ENCODE data around the gene ARHGAP18.
A peak's percentile ranks its signal among the peaks of the same experiment; 100 is the strongest.

Gene ARHGAP18, protein sequence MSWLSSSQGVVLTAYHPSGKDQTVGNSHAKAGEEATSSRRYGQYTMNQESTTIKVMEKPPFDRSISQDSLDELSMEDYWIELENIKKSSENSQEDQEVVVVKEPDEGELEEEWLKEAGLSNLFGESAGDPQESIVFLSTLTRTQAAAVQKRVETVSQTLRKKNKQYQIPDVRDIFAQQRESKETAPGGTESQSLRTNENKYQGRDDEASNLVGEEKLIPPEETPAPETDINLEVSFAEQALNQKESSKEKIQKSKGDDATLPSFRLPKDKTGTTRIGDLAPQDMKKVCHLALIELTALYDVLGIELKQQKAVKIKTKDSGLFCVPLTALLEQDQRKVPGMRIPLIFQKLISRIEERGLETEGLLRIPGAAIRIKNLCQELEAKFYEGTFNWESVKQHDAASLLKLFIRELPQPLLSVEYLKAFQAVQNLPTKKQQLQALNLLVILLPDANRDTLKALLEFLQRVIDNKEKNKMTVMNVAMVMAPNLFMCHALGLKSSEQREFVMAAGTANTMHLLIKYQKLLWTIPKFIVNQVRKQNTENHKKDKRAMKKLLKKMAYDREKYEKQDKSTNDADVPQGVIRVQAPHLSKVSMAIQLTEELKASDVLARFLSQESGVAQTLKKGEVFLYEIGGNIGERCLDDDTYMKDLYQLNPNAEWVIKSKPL

DNA sequence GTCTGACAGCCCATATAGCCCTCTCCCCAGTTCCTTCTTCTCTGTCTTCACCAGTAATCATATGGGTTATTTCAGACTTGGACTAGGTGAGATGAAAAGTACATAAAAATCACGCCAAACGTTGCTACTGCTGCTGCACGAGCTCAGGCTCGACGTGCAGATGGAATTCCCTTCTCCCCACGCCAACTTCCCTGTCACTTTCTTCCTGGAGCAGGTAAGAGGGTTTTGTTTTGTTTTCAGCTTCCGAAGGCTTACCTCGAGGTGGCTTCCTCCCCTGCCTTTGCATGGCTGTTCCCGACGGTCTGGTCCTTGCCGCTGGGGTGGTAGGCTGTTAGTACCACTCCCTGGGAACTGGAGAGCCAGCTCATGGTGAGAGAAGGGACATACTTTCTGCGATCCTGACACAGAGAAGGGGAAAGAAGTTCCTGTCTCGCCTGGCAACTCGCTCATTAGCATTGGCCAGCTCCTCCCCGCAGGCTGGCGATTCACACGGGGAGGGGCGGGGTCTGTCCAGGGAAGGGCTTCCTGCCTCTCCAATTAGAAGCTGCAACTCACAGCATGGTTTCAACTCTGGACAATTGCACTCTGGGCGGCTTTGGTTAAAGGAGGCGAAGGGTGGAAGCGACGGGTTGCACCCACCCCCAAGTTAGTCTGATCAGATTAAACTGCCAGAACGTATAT lies at the start of gene ARHGAP18:
ARHGAP18 (minus strand) TSS at position 409 of the 681 bp plus-strand sequence; CDS start at position 368, 41 bp downstream.
- DNase-seq (ENCODE audit: low spot score) = peak; percentile 72

DNA sequence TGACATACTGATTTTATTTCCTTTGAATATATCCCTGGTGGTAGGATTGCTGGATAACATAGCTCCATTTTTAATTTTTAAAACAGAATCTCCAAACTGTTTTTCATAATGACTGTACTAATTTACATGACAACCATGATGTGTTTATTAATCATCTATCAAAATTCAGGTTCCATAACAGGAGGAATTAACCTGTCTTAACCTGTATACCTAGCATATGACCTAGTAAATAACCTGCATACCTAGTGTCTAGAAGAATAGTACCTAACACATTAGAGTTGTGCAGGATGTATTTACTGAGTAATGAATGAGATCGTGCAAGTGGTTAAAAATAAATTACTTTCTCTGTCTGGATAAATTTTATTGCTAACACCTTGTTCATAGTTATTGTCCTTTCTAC lies 45.8 kb upstream of the ARHGAP18 start:
- DNase-seq (ENCODE audit: low spot score) = no peak

DNA sequence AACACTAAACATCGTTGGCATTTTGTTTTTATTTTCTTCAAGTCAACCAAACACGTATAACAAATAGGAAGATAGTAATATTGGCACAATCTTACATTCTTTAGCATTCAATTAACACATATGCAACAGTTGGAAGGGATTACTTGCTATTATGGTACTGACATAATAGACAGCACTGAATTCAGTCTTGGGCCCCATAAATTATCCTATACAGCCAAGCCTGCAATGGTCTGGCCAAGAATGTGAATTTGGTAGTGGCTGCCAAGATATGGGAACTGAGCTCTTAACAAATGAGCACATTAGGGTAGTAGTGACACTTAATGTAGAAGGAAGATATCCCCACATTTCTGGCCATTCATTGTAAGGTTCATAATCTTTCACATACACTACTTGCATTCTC lies 44.8 kb upstream of the ARHGAP18 start:
- no peak for DNase-seq (ENCODE audit: low spot score)

DNA sequence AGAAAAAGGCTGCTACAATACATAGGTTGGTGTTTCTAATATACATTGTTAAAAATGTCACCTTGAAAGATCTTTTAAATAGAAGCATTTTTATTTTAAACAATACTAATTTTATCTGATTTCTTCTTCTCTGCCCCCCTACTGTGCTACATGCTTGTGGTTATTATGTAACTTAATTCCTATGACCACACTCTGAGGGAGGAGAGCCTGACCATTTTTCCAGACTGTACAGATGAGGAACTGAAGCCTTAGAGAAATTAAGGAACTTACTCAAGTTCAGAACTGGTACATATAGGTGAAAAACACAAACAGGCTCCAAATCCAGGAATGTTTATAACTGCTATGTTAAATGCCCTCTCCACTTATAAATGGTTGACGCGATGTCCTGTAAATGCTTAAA lies 43.4 kb upstream of the ARHGAP18 start:
- DNase-seq (ENCODE audit: low spot score) = no peak

DNA sequence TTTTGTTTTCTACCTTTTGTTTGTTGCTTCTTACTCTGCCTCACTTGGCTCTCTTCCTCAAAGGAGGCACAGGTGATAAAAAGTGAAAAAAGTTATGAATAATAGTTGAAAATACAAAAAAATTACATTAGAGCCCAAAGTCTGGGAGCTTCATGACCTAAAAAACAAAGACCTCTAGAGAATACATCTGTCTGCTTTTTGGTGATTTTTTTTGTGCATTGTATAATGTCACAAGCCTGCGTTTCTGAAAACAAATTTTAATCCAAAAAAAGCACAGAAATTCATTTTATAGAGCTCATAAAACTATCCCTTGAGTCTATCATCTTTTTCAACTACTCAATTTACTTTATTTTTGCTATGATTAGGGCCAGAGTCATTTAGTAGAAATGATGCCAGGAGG lies 41.4 kb upstream of the ARHGAP18 start:
- DNase-seq (ENCODE audit: low spot score) = no peak

DNA sequence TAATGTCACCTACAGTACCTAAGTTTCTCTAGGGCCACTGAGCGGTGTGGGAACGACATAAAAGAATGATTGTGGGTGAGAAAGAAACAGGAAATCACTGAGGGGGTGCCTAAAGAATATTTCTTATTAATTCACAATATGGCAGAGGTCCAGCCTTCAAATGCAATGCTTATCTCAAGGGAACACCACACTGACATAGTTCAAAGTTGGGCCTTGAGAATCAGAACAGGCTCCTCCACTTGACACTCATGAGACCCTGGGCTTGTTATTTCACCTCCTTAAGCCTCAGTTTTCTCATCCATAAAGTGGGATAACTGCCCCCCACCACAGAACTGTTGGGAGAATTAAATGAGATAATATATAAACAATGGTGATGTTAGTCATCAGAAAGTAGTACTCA lies 40.4 kb upstream of the ARHGAP18 start:
- DNase-seq (ENCODE audit: low spot score) = no peak

DNA sequence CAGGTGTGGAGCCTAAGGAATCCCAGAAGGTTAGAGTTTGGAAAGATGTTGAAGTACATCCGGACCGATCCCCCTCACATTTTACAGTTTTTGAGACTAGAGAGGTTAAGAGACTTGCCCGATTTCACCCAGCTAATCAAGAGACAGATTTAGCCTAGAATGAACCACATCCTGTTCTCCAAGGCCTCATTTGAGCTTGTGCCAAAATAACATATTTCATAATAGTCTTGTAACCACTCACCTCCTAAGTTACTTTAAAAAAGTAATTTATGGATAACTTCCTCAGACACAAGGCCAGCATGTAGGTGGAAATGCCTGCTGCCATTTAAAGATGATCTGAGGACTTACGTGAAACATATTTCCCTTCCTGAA lies 39.8 kb upstream of the ARHGAP18 start:
- no peak for DNase-seq (ENCODE audit: low spot score)

DNA sequence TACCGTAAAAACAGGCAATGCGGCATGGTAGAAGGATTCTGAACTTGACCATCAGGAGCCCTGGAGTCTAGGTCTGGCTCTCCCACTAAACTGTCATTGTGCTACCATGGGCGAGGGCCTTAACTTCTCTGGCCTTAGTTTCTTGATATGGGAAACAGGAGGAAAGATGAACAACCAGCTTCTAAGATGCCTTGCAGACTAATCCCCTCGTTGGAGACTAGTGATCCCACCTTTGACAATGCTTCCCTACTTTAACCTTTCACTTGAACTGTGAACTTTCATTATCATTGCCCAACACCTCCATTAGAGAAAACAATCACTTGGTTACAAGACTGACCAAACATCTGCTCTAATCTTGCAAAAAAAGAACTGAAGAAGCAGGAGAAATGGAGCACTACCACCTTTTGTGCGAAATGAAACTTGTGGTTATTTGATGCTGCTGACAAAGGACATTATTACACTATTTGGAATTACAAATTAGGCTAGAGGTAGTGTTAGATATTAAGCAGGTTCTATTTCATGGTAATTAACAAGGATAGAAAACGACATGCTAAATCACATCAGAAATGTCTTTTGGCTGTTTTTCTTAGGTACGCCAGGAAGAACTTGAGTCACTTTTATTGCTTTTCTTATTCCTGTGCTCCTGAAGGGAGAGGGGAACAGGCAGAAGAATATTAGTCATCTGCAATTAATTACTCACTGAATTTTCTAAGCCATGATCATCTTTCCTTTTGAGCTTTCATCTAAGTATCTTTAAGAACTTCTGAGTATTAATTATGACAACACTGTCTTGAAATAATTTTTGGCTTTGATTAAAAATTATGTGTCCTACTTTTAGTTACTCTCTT lies 39.1 kb upstream of the ARHGAP18 start:
- DNase-seq (ENCODE audit: low spot score) = no peak

DNA sequence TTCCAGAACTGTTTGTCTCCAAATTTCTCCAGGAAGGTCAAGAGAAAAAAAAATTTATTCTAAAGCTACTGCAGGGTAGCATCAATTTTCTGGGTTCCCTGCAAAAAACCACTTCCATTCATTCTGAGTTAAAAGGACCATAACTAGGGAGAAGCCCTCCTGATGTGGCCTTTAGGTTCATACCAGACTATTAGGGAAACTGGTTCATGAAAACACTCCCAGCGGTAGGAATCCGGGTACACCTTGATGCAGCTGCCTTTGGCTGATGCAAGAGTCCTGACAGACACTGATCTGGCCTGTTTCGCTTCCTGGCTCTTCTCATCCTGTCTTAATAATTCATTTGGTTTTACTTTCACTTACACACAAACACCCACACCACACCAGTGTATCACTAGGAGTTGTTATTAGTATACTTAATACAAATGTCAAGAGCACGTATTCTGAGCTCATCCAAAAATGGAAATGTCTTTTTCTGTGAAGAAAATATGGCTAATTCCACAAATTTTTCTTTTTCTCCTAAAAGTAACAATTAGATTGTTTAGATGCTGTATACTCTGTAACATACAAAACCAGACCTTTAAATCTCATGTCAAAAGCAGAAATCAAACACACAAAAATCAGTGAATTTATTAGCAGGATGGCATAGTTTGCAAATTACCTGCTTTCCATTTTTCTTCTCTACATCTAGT lies 38.4 kb upstream of the ARHGAP18 start:
- DNase-seq (ENCODE audit: low spot score) = no peak

DNA sequence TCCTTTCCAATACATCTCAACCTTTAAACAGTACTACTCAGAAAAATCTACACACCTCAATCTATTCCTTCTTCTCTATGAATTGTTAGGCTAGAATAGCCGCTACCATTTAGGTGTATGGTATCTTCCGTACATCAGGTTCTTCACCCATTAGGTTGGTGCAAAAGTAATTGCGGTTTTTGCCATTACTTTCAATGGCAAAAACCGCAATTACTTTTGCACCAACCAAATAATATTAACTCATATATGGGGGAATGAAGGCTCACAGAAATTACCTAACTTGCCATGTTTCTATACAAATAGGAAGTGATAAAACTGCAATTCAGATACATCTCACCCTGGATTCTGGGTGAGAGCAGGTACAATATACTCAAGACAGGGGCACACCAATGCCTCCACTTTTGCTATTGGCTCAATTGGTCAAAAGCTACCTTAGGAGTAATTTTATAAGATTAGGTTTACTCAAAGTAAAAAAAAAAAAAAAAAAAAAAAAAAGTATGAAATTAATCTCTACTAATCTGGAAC lies 37.7 kb upstream of the ARHGAP18 start:
- no peak for DNase-seq (ENCODE audit: low spot score)

DNA sequence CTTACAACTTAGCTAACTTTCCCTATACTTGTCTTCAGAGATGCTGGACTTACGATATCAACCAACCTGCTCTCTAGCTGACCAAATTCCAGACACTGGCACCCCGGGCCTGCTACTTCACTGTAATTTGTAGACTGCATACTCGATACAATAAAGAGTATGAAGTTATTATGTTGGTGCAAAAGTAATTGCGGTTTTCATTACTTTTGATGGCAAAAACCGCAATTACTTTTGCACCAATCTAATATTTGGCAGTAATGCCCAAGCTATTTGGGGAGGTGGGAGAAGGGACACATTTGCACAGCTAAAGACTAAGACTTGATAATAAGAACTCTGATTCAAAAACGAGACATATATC lies 34.9 kb upstream of the ARHGAP18 start:
- no peak for DNase-seq (ENCODE audit: low spot score)

DNA sequence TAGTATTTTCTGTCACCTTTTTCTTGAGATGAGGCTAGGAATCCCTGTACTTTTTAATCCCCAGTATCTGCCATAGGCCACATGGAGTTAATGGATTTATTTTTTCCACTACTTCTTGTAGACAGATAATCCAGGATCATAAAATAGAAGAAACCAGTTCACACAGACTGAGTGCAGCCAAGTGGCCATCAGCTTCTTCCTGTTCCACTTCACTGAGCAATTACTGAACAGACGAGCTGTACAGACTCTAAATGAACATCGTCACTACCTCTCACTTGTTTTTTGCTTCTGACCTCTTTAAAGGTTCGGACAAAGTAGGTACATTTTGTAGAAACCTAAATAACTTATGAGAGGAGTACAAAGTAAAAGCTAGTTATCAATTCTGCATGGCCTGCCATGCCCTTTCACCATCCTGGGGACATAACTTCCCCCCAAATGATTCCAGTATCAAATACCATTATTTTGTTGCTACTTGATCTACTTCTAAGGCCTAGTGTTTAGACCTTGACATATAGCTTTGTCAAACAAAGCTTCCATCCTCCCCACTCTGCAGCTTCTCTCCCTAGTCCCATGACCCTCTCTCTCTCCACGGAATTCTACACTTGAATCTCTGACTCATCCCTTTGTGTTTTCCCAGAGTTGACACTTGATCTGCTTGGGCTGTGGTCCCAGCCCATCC lies 34.4 kb upstream of the ARHGAP18 start:
- no peak for DNase-seq (ENCODE audit: low spot score)

DNA sequence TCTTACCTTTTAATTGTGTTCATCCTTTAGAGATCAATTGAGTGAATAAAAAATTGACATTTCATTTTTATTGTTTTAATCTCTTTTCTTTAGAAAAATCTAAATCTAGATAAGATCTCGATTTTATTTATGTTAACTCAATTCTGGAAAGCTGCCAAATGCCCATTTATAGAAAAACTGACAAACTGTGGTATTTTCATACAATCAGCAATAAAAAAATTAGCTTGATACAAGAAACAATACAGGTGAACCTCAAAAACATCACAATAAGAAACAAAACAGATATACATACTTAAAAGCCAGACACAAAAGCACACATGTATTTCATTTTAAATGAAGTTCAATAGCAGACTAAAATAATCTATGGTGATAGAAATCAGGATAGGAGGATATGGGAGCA lies 30.0 kb upstream of the ARHGAP18 start:
- DNase-seq (ENCODE audit: low spot score) = no peak

DNA sequence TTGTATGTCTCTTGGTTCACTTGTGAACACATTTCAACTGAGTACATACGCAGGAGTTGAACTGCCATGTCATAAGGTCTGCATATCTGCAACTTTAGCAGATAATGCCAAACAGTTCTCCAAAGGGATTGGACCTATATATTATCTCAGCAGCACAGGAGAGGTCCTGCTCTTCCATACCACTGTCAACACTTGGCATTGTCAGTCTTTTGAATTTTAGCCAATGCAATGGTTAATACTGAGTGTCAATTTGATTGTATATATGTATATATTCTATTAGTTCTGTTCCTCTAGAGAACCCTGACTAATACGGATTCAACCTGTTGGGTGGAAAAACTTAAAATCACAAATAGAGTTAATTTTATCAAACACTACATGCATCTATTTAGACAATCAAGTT lies 26.1 kb upstream of the ARHGAP18 start:
- no peak for DNase-seq (ENCODE audit: low spot score)

DNA sequence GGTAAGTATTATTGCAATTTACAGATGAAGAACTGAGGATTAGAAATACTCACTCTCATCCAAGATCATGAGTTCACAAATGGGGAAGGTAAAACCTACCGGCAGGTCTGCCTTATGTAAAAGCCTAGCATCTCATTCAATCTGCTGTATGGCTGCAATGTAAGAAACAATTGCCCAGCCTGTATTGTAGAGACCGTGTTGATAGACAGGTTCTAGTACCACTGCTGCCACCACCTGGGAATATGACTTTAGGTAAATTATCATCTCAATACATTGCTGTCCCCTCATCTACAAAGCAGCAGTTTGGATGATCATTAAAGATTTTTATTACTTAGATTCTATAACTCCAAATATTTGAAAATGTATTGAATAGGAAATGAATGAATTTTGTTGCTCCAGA lies 23.3 kb upstream of the ARHGAP18 start:
- no peak for DNase-seq (ENCODE audit: low spot score)

DNA sequence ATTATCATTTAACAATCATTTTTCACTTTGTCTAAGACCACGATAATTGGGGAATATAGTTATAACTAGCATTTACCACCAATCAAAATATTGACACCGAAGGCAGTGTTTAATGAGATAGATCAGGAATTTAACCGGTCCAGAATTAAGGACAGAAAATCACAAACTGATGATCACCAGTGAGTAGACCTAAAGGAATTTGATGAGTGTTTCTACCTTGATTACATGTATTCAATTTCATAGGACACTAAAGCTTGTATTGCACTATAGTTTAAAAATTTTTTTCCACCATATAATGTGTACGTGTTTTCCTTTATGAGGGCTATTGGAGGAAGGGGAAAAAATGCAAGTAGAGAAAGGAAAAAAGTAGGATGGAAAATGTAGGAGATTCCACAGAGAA lies 22.6 kb upstream of the ARHGAP18 start:
- DNase-seq (ENCODE audit: low spot score) = no peak

DNA sequence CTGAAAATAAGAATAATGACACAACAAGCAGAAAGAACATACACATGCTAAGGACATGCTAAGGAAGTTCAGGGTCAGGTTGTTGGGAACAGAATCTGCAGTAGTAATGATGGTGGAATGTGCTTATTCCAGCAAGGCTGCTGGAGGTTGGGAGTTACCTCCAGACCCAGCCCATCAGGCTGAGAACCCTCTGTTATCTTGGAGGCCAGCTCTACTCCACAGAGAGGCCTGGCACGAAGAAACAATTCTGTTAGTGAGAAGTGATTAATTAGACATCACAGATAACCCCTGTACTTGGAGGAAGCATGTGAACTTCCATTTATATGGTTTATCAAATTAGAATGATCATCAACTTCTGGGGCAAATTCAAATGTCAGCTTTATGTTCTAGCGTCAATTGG lies 22.1 kb upstream of the ARHGAP18 start:
- no peak for DNase-seq (ENCODE audit: low spot score)

DNA sequence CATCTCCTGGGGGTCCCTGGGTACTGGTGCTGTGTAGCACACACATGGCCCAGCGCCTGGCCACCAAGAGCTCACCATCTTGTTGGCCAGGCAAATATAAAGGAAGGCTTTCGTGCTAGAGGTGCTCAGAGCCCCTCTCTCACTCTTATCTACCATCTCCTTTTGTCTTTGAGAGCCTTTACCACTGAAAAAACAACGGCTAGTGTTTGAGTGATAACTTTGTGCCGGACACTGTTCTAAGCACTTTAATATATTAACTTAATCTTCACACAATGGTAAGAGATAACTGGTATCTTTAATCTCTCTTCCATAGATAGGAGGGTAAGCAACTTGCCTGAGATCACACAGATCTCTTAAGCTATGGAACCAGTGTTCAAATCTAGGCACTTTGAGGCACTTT lies 21.5 kb upstream of the ARHGAP18 start:
- no peak for DNase-seq (ENCODE audit: low spot score)

DNA sequence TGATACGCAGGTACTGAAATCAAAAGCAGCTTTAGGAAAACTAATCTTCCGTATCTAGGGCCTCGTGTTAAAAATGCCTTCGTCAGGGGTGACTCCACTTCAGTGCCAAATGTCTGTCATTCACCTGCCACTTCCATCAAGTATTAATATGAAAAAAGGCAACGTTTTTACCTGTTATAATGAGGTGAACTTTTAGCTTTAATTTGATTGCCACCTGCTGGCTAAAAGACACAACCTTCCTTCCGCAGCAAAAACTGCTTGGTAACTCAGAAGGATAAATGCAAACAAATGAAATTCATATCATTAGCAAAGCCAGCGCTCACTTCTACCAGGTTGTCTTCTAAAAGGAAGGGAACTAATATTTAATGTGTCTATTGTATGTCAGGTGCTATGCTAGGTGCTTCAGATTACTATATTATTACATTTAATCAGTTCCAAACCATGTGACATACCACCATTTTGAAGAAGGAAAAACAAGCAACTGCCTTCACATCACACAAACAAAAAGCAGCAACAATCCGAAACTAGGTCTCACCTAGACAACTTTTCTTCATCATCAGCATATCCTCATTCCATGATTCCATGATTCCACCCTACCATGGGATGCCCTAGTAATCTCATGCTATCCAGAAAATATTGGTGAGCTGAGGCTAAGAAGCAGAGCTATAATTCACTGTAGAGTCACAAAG lies 20.6 kb upstream of the ARHGAP18 start:
- no peak for DNase-seq (ENCODE audit: low spot score)

DNA sequence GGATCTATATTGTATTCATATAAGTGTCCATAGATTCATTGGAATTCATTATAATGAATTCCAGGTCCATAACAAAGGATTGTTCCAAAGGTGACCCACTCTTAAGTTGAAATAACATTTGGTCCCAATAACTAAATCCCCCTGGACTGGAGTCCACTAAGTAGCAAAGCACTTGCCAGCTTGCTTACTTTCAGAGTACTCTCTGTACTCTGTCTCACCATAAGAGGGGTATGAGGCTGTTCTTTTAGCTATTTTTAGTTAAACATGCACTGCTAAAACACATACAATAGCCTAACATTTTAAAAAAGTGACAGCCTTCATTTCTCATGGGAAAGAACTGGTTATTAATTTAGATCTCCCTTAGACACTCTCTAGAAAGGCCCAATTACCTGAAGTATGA lies 16.7 kb upstream of the ARHGAP18 start:
- DNase-seq (ENCODE audit: low spot score) = no peak

Measured in globus pallidus (tissue), 1 donor.